Measurements from ENCODE around the gene CLRN3.

- TF ChIP-seq CTCF (IDR thresholded peaks at IDR 0.05) (no peak), POLR2A (IDR thresholded peaks at IDR 0.05) (no peak)
These were observed 36.8 kb downstream of the CLRN3 start for GRCh38 chr10:127855976-127856375.
